Amniotic epithelial cell (primary cell): ENCODE results near the gene FCER2.

Experiments used
- DNase-seq: peaks from one replicate; pipeline ENCODE4 v3.0.0-alpha.2; 2010; ENCODE audit warnings: low read depth

FCER2 gene

GRCh38 chr19:7732045-7732444, 30.1 kb upstream of the FCER2 start, which contains the start of gene CLEC4G:
Gene CLEC4G (minus strand): TSS chr19:7732110. CDS start chr19:7732102, 8 bp downstream.
- DNase-seq, result no peak

GRCh38 chr19:7731615-7732014, 29.7 kb upstream of the FCER2 start:
- DNase-seq, result no peak

- no peak for DNase-seq
These were observed 29.3 kb upstream of the FCER2 start for GRCh38 chr19:7731218-7731595.

- no peak for DNase-seq
These were observed 28.6 kb upstream of the FCER2 start for GRCh38 chr19:7730286-7731217.

GRCh38 chr19:7729831-7730285, 27.9 kb upstream of the FCER2 start:
- no peak for DNase-seq

- no peak for DNase-seq
These were observed 27.3 kb upstream of the FCER2 start for GRCh38 chr19:7729211-7729610.

GRCh38 chr19:7725791-7726190, 23.9 kb upstream of the FCER2 start:
- no peak for DNase-seq

GRCh38 chr19:7722231-7722651, 20.3 kb upstream of the FCER2 start:
- DNase-seq, result no peak

GRCh38 chr19:7720351-7720750, 18.4 kb upstream of the FCER2 start:
- no peak for DNase-seq

GRCh38 chr19:7718668-7719067, 16.7 kb upstream of the FCER2 start:
- no peak for DNase-seq

- no peak for DNase-seq
These were observed 14.8 kb upstream of the FCER2 start for GRCh38 chr19:7716762-7717161.

GRCh38 chr19:7715671-7716070, 13.7 kb upstream of the FCER2 start:
- DNase-seq, result no peak

- no peak for DNase-seq
These were observed 8.7 kb upstream of the FCER2 start for GRCh38 chr19:7710616-7711015.

GRCh38 chr19:7709932-7710460, 8.1 kb upstream of the FCER2 start:
- DNase-seq, result no peak

GRCh38 chr19:7706955-7707456, 5.1 kb upstream of the FCER2 start:
- DNase-seq, result no peak

GRCh38 chr19:7706188-7706954, 4.4 kb upstream of the FCER2 start:
- no peak for DNase-seq

GRCh38 chr19:7705387-7706187, 3.7 kb upstream of the FCER2 start:
- no peak for DNase-seq

GRCh38 chr19:7704280-7705060, 2.5 kb upstream of the FCER2 start:
- DNase-seq, result no peak

GRCh38 chr19:7703332-7703731, 1.4 kb upstream of the FCER2 start:
- DNase-seq, result no peak

GRCh38 chr19:7701049-7701653, 780 bp downstream of the FCER2 start:
- DNase-seq, result no peak
